ENCODE measurements around the gene PPP6R2. TPM values are rescaled to one million over a fixed set of nuclear protein-coding genes. Genes with fewer than 3 reads are reported as not detected.

Gene PPP6R2
- polyA plus RNA-seq, 2 of the 4 experiments (the other 2 are of a cell fraction) = 9.6 to 14.7 TPM

GRCh38 chr22:50305923-50306566 is 37.1 kb upstream of the PPP6R2 start:
- Histone ChIP-seq H3K4me1 (peaks cover 58% of the 10 kb centered on the region), H3K27ac (peak overlapping the region; percentile 98 to 100), H3K4me2 (peak overlapping the region; percentile 96), H3K9me3 (no peaks in the 10 kb centered on the region), H3K4me3 (peak overlapping the region; percentile 100)
- CTCF ChIA-PET = interaction anchor here (1.1 to 5.7 kb wide), 9 partner anchors 9 to 202 kb away, joined by 3 to 57 read pairs (median 8); partner anchors contain the start of genes DENND6B and LMF2
- DNase-seq (ENCODE audit: low read depth in 1 of 2, low spot score in 1 of 2) (peak; percentile 80 to 85), FAIRE-seq (no peak), ATAC-seq (peak; percentile 68 to 76)
- 0% methylated on average over 9 of the region's 21 CpGs for WGBS (ENCODE audit: missing lambda C conversion rate)
- POLR2A ChIA-PET = interaction anchor here (1.4 to 2.3 kb wide), 3 partner anchors 10 to 24 kb away, joined by 3 to 11 read pairs (median 7); no protein-coding TSS in a partner anchor
- TF ChIP-seq ATOH8 (CRISPR knock-in tag; IDR thresholded peaks at IDR 0.05; ENCODE audit: low read depth) (no peak), GATA3 (IDR thresholded peaks at IDR 0.05; ENCODE audit: borderline replicate concordance) (no peak), PBX3 (IDR thresholded peaks at IDR 0.05) (0 out of 2 replicates have a peak, but pooled peaks have one; percentile 22), ELK1 (IDR thresholded peaks at IDR 0.05; ENCODE audit: low read depth, low read length) (no peak), MAX (IDR thresholded peaks at IDR 0.05) (peak; percentile 75), POLR2AphosphoS2 (conservative IDR thresholded peaks at IDR 0.05; ENCODE audit: low read length) (no peak), TP53 (CRISPR knock-in tag; IDR thresholded peaks at IDR 0.05) (no peak), KDM1A (IDR thresholded peaks at IDR 0.05; ENCODE audit: low read depth) (no peak), EHF (CRISPR knock-in tag; IDR thresholded peaks at IDR 0.05) (no peak), PHF8 (IDR thresholded peaks at IDR 0.05; ENCODE audit: borderline replicate concordance, low read depth) (no peak), CEBPB (IDR thresholded peaks at IDR 0.05) (no peak), ESRRA (IDR thresholded peaks at IDR 0.05; ENCODE audit: borderline replicate concordance, low read length) (no peak), JUN (IDR thresholded peaks at IDR 0.05) (peak in 1 of 2 experiments; percentile 38; a peak in 2 of 5 replicates), RARB (CRISPR knock-in tag; IDR thresholded peaks at IDR 0.05) (no peak), MAFK (IDR thresholded peaks at IDR 0.05; ENCODE audit: partially characterized antibody) (peak; percentile 75), FOSL2 (IDR thresholded peaks at IDR 0.05) (no peak), FOSL2 (CRISPR knock-in tag; IDR thresholded peaks at IDR 0.05) (peak; percentile 50), HDAC2 (IDR thresholded peaks at IDR 0.05) (no peak), MYC (IDR thresholded peaks at IDR 0.05; ENCODE audit: borderline replicate concordance, low read length) (no peak), RAD21 (conservative IDR thresholded peaks at IDR 0.05 in 1 of 2, IDR thresholded peaks at IDR 0.05 in 1 of 2) (no peak), HEYL (CRISPR knock-in tag; IDR thresholded peaks at IDR 0.05) (no peak), EHMT2 (IDR thresholded peaks at IDR 0.05; ENCODE audit: low read depth) (no peak), POLR2A (IDR thresholded peaks at IDR 0.05; ENCODE audit: low read length) (peak; percentile 36), SREBF2 (IDR thresholded peaks at IDR 0.05) (no peak), RCOR1 (IDR thresholded peaks at IDR 0.05; ENCODE audit: low read depth, low read length) (no peak)

Data from A549 (cell line).